HG02884 (cell line): Measurements from ENCODE around the gene CREBBP.
"Not testable (repeated sequence)": the region's sequence is repeated elsewhere in the genome, so short reads cannot be mapped to it uniquely, and the experiment has no call there.

Source experiments
- ATAC-seq: cut with Tn5 transposase; IDR thresholded peaks from one replicate; pipeline ENCODE4 v1.9.1; 2021; ENCODE audit warnings: mild to moderate bottlenecking, moderate library complexity; ENCODE audit not compliant: unreplicated experiment

The CREBBP gene

GRCh38 chr16:3720418-3720817, 160.1 kb downstream of the CREBBP start:
- no peak for ATAC-seq

GRCh38 chr16:3718628-3719027, 161.9 kb downstream of the CREBBP start:
- ATAC-seq, result no peak

GRCh38 chr16:3718019-3718391, 162.5 kb downstream of the CREBBP start:
- ATAC-seq, result no peak

- ATAC-seq, result peak; percentile 81
Observed at GRCh38 chr16:3717235-3718018, 163.1 kb downstream of the CREBBP start, which contains the start of gene TRAP1. TRAP1 (minus strand) TSS chr16:3717524; CDS start chr16:3717508, 16 bp downstream.

GRCh38 chr16:3716831-3717234, 163.7 kb downstream of the CREBBP start:
- ATAC-seq, result peak; percentile 25

GRCh38 chr16:3715430-3715829, 165.1 kb downstream of the CREBBP start:
- no peak for ATAC-seq

- ATAC-seq, result not testable (repeated sequence)
Observed at GRCh38 chr16:3714378-3714777, 166.1 kb downstream of the CREBBP start.

- ATAC-seq, result no peak
Observed at GRCh38 chr16:3713587-3714242, 166.8 kb downstream of the CREBBP start.

- no peak for ATAC-seq
Observed at GRCh38 chr16:3712861-3713372, 167.6 kb downstream of the CREBBP start.

GRCh38 chr16:3706253-3707012, 174.1 kb downstream of the CREBBP start:
- no peak for ATAC-seq

- ATAC-seq, result no peak
Observed at GRCh38 chr16:3702082-3702481, 178.4 kb downstream of the CREBBP start.

GRCh38 chr16:3701531-3701930, 179.0 kb downstream of the CREBBP start:
- no peak for ATAC-seq

GRCh38 chr16:3698941-3699340, 181.6 kb downstream of the CREBBP start:
- no peak for ATAC-seq

- ATAC-seq, result no peak
Observed at GRCh38 chr16:3696425-3697218, 183.9 kb downstream of the CREBBP start.

GRCh38 chr16:3695610-3696369, 184.7 kb downstream of the CREBBP start:
- no peak for ATAC-seq

GRCh38 chr16:3694051-3694450, 186.5 kb downstream of the CREBBP start:
- no peak for ATAC-seq

GRCh38 chr16:3691761-3692160, 188.8 kb downstream of the CREBBP start:
- no peak for ATAC-seq

- no peak for ATAC-seq
Observed at GRCh38 chr16:3690980-3691720, 189.4 kb downstream of the CREBBP start.

GRCh38 chr16:3690470-3690928, 190.0 kb downstream of the CREBBP start:
- ATAC-seq, result no peak
